ENCODE measurements around the gene PCBP3. TPM values are rescaled to one million over a fixed set of nuclear protein-coding genes. Genes with fewer than 3 reads are reported as not detected.

Gene PCBP3
- total and polyA plus RNA-seq, 10 of the 15 experiments (the other 5 are each of a cell fraction or from before 2014, with no cell fraction given), result 0.09 to 1.3 (median 0.46) TPM; not detected in 3

- Histone ChIP-seq H3K9ac (ENCODE audit: control insufficient read depth, insufficient read depth, low read length) (no peak overlapping the region), H3K79me2 (ENCODE audit: control insufficient read depth, insufficient read depth, low read length) (no peaks in the 10 kb centered on the region), H3K9me3 (replicated peaks; ENCODE audit: control insufficient read depth, insufficient read depth, low read length) (no peaks in the 10 kb centered on the region), H3K4me2 (ENCODE audit: control insufficient read depth, insufficient read depth) (no peak overlapping the region), H3K27ac (ENCODE audit: control insufficient read depth, insufficient read depth) (no peak overlapping the region), H2AFZ (ENCODE audit: control insufficient read depth, low read depth, low read length) (no peak overlapping the region), H3K4me3 (no peak overlapping the region), H3K4me1 (ENCODE audit: control insufficient read depth, insufficient read depth, low read length) (no peaks in the 10 kb centered on the region), H3K36me3 (ENCODE audit: control insufficient read depth in 2 of 2, insufficient read depth in 2 of 2, low read length in 1 of 2) (no peaks in the 10 kb centered on the region), H3K27me3 (replicated peaks in 1 of 2; ENCODE audit: control insufficient read depth in 2 of 2, insufficient read depth in 2 of 2, low read length in 1 of 2) (no peaks in the 10 kb centered on the region; a peak in 1 of 4 replicates), H4K20me1 (ENCODE audit: control insufficient read depth, insufficient read depth) (no peaks in the 10 kb centered on the region)
- intact Hi-C loops (cut with micrococcal nuclease; ENCODE audit: unreplicated experiment), result no loop called here
- DNase-seq (ENCODE audit: low read depth, low spot score) (no peak), FAIRE-seq (no peak), ATAC-seq (no peak)
- POLR2A ChIA-PET, result no interaction called here
- CTCF ChIA-PET, result no interaction called here
- WGBS (ENCODE audit: insufficient coverage, insufficient replicate concordance, low lambda C conversion rate, missing lambda C conversion rate), result 81% methylated on average over 13 of the region's 13 CpGs
- RAD21 ChIA-PET (ENCODE audit: unreplicated experiment), result no interaction called here
- BruUV-seq (replicated peaks), result no TSS peak
- in situ Hi-C loops (cut with MboI), result no loop called here
- SMC1A ChIA-PET (ENCODE audit: uncharacterized antibody, unreplicated experiment), result interaction anchor here (0.7 kb wide), 1 partner anchor 1206 kb away, joined by 3 read pairs; no protein-coding TSS in a partner anchor
- TF ChIP-seq EED (IDR thresholded peaks at IDR 0.05; ENCODE audit: low read depth) (no peak), HSF1 (IDR thresholded peaks at IDR 0.05; ENCODE audit: low read depth, low read length) (no peak), RBBP5 (conservative IDR thresholded peaks at IDR 0.05) (no peak), BACH1 (IDR thresholded peaks at IDR 0.05; ENCODE audit: borderline replicate concordance) (no peak), POU2F2 (IDR thresholded peaks at IDR 0.05; ENCODE audit: borderline replicate concordance, low read depth, low read length) (no peak), NFYB (IDR thresholded peaks at IDR 0.05; ENCODE audit: insufficient read depth, low read depth, low read length) (no peak), ZNF217 (IDR thresholded peaks at IDR 0.05) (no peak), IRF5 (IDR thresholded peaks at IDR 0.05; ENCODE audit: borderline replicate concordance) (no peak), ZNF24 (IDR thresholded peaks at IDR 0.05) (no peak), E2F8 (IDR thresholded peaks at IDR 0.05; ENCODE audit: low read depth, partially characterized antibody) (no peak), MTA3 (IDR thresholded peaks at IDR 0.05; ENCODE audit: borderline replicate concordance, low read length) (no peak), EP300 (IDR thresholded peaks at IDR 0.05; ENCODE audit: borderline replicate concordance in 1 of 2, control insufficient read depth in 1 of 2, low read depth in 2 of 2, low read length in 2 of 2) (no peak), PML (IDR thresholded peaks at IDR 0.05; ENCODE audit: low read length) (no peak), ATF7 (IDR thresholded peaks at IDR 0.05; ENCODE audit: low read depth) (no peak)
- TF ChIP-seq, protein P1, sequence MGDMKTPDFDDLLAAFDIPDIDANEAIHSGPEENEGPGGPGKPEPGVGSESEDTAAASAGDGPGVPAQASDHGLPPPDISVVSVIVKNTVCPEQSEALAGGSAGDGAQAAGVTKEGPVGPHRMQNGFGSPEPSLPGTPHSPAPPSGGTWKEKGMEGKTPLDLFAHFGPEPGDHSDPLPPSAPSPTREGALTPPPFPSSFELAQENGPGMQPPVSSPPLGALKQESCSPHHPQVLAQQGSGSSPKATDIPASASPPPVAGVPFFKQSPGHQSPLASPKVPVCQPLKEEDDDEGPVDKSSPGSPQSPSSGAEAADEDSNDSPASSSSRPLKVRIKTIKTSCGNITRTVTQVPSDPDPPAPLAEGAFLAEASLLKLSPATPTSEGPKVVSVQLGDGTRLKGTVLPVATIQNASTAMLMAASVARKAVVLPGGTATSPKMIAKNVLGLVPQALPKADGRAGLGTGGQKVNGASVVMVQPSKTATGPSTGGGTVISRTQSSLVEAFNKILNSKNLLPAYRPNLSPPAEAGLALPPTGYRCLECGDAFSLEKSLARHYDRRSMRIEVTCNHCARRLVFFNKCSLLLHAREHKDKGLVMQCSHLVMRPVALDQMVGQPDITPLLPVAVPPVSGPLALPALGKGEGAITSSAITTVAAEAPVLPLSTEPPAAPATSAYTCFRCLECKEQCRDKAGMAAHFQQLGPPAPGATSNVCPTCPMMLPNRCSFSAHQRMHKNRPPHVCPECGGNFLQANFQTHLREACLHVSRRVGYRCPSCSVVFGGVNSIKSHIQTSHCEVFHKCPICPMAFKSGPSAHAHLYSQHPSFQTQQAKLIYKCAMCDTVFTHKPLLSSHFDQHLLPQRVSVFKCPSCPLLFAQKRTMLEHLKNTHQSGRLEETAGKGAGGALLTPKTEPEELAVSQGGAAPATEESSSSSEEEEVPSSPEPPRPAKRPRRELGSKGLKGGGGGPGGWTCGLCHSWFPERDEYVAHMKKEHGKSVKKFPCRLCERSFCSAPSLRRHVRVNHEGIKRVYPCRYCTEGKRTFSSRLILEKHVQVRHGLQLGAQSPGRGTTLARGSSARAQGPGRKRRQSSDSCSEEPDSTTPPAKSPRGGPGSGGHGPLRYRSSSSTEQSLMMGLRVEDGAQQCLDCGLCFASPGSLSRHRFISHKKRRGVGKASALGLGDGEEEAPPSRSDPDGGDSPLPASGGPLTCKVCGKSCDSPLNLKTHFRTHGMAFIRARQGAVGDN (IDR thresholded peaks at IDR 0.05), result no peak
These were observed 263.3 kb downstream of the PCBP3 start for GRCh38 chr21:45906859-45907258.

Data from GM12878 (cell line).